DND-41 (cell line): Measurements from ENCODE around the gene GAS2L2.

Experiments used
- CTCF ChIP-seq: IDR thresholded peaks from 2 replicates; pipeline ENCODE4 v1.5.1; 2012; ENCODE audit warnings: borderline replicate concordance, low read length, moderate library complexity, mild to moderate bottlenecking; ENCODE audit not compliant: poor library complexity, severe bottlenecking; ENCODE audit errors: extremely low read depth
- EZH2 ChIP-seq: IDR thresholded peaks from 3 replicates; pipeline ENCODE4 v1.6.1; 2012; ENCODE audit warnings: borderline replicate concordance, low read depth, mild to moderate bottlenecking, moderate library complexity, low read length, inconsistent platforms; ENCODE audit not compliant: severe bottlenecking

GRCh38 chr17:35733366-35733765 lies 19.7 kb downstream of the GAS2L2 start:
- TF ChIP-seq CTCF (no peak), EZH2 (no peak)
